AG10803 (cell line): ENCODE data around the gene DMD.

Experiments used
- DNase-seq: peaks from one replicate; pipeline ENCODE4 v3.0.0; 2010; ENCODE audit warnings: low read depth
- H3K4me3 ChIP-seq: 2 replicates; pipeline ENCODE4 v1.5.1; 2011; ENCODE audit warnings: mild to moderate bottlenecking, low read length, control low read depth
- CTCF ChIP-seq: conservative IDR thresholded peaks from 2 replicates; pipeline ENCODE4 v1.5.1; 2011; ENCODE audit warnings: mild to moderate bottlenecking, low read length, control low read depth, inconsistent platforms

The DMD gene

GRCh38 chrX:31154946-31155345, 2056.4 kb downstream of the DMD start:
- no peak overlapping the region for H3K4me3 ChIP-seq
- DNase-seq = no peak
- TF ChIP-seq CTCF = no peak

GRCh38 chrX:31153475-31154047, 2057.8 kb downstream of the DMD start:
- no peak for TF ChIP-seq CTCF
- no peak for DNase-seq
- no peak overlapping the region for H3K4me3 ChIP-seq

- no peak for DNase-seq
- TF ChIP-seq CTCF = no peak
- H3K4me3 ChIP-seq = no peak overlapping the region
These were observed 2064.2 kb downstream of the DMD start for GRCh38 chrX:31147175-31147574.

- no peak for DNase-seq
- no peak for TF ChIP-seq CTCF
- no peak overlapping the region for H3K4me3 ChIP-seq
These were observed 2071.4 kb downstream of the DMD start for GRCh38 chrX:31139961-31140360.

- no peak overlapping the region for H3K4me3 ChIP-seq
- no peak for TF ChIP-seq CTCF
- DNase-seq = no peak
These were observed 2073.2 kb downstream of the DMD start for GRCh38 chrX:31138124-31138523.

GRCh38 chrX:31136144-31136611, 2075.2 kb downstream of the DMD start:
- no peak for DNase-seq
- no peak for TF ChIP-seq CTCF
- no peak overlapping the region for H3K4me3 ChIP-seq

- no peak for TF ChIP-seq CTCF
- no peak for DNase-seq
- no peak overlapping the region for H3K4me3 ChIP-seq
These were observed 2078.5 kb downstream of the DMD start for GRCh38 chrX:31132821-31133241.
